SK-N-MC (cell line): ENCODE measurements around the gene AOPEP.

Source experiments
- EZH2 ChIP-seq: fragments of 200-600 bp; sonication (generic); IDR thresholded peaks from one replicate; pipeline ENCODE4 v1.6.1; 2017; ENCODE audit warnings: antibody characterized with exemption
- FOXP2 ChIP-seq: optimal IDR thresholded peaks from 2 replicates; pipeline ENCODE3; 2011; ENCODE audit warnings: mild to moderate bottlenecking, moderate library complexity; ENCODE audit not compliant: insufficient read depth; ENCODE audit errors: extremely low read length, control extremely low read depth
- POLR2AphosphoS5 ChIP-seq: IDR thresholded peaks from 2 replicates; pipeline ENCODE4 v1.6.1; 2012; ENCODE audit warnings: mild to moderate bottlenecking, low read depth, low read length, borderline replicate concordance

DNA sequence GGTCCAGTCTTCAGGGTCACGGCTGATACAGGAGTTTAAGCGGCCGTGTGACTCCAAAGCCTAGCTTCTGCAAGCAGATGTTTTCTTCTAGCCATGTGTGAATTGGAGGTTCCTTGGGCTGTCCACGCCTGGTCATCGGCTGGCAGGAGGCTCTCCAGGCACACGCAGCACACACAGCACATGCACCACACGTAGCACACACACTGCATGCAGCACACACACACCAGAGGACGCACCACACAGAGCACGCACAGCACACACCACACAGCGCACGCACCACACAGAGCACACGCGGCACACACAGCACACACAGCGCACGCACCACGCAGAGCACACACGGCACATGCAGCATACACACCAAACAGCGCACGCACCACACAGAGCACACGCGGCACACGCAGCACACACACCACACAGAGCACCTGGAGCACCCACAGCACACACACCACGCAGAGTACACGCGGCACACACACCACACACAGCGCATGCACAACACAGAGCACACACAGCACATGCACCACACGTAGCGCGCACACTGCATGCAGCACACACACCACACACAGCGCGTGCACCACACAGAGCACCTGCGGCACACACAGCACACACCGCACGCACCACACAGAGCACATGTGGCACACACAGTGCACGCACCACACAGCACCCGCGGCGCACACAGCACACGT lies 356.7 kb downstream of the AOPEP start:
- no peak for TF ChIP-seq EZH2
- TF ChIP-seq POLR2AphosphoS5: no peak
- TF ChIP-seq FOXP2: no peak
